Parathyroid adenoma (tissue), 2 donors: ENCODE data around the gene ZNHIT2.
A peak's percentile ranks its signal among the peaks of the same experiment; 100 is the strongest.

Experiments
- H2AFZ ChIP-seq: fragments of 300-600 bp; sonication (generic); one replicate; pipeline ENCODE4 v1.7.0; 2017; ENCODE audit warnings: antibody characterized with exemption, mild to moderate bottlenecking
- H3K27ac ChIP-seq: fragments of 300-600 bp; sonication (generic); one replicate; pipeline ENCODE4 v1.7.0; 2017
- H3K27me3 ChIP-seq: fragments of 300-600 bp; sonication (generic); one replicate; pipeline ENCODE4 v1.7.0; 2017; ENCODE audit warnings: low read length; ENCODE audit not compliant: control insufficient read depth, insufficient read depth
- H3K36me3 ChIP-seq: fragments of 300-600 bp; sonication (generic); one replicate; pipeline ENCODE4 v1.7.0; 2017; ENCODE audit warnings: low read length; ENCODE audit not compliant: control insufficient read depth, insufficient read depth
- H3K4me1 ChIP-seq: fragments of 300-600 bp; sonication (generic); one replicate; pipeline ENCODE4 v1.7.0; 2017; ENCODE audit warnings: control low read depth
- H3K4me2 ChIP-seq: fragments of 300-600 bp; sonication (generic); one replicate; pipeline ENCODE4 v1.7.0; 2017; ENCODE audit warnings: low read length
- H3K4me3 ChIP-seq: fragments of 300-600 bp; sonication (generic); one replicate; pipeline ENCODE4 v1.7.0; 2017; ENCODE audit warnings: low read depth, low read length
- H3K79me2 ChIP-seq: fragments of 300-600 bp; sonication (generic); one replicate; pipeline ENCODE4 v1.7.0; 2017; ENCODE audit warnings: control low read depth
- H3K9ac ChIP-seq: fragments of 300-600 bp; sonication (generic); one replicate; pipeline ENCODE4 v1.7.0; 2017; ENCODE audit warnings: mild to moderate bottlenecking
- H3K9me3 ChIP-seq: fragments of 300-600 bp; sonication (generic); one replicate; pipeline ENCODE4 v1.7.0; 2017; ENCODE audit warnings: low read length; ENCODE audit not compliant: control insufficient read depth
- TF ChIP-seq, protein P1 (sequence below): fragments of 300-600 bp; sonication (generic); IDR thresholded peaks from one replicate; pipeline ENCODE4 v1.7.0; 2017; ENCODE audit warnings: antibody characterized with exemption, mild to moderate bottlenecking
- donor health status: primary hyperparathyroidism.

ZNHIT2 gene

DNA sequence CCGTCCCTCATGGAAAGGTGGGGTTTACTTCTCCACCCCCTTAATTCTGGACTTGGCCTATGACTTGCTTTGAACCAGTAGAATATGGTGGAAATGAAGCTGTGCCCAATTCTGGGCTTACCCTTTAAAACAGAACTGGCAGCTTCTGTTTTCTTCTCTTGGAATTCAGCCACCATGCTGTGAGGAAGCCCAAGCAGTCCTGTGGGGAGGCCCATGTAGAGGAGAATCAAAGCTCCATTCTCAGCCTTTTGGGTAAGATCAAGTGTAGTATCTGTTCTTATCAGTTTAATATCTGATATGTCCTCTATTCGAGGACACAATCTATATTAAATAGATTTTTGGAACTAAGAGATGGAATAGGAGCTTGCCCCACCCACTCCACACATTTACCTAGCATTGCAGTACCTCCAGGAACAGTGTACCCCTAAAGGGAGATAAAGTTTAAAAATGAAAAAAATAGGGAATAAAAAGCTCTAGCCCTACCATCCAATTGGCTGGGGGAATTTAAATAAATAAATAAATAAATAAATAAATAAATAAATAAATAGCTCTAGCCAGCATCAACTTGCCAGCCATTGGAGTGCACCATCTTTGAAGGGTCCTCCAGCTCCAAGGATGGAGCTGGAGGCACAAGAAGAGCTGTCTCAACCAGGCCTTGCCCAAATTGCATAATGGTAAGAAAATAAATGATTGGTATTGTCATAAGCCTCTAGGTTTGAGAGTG lies 30.0 kb upstream of the ZNHIT2 start:
- H3K4me1 ChIP-seq = no peaks in the 10 kb centered on the region
- H3K36me3 ChIP-seq = no peaks in the 10 kb centered on the region
- no peak overlapping the region for H3K4me2 ChIP-seq
- no peaks in the 10 kb centered on the region for H3K27me3 ChIP-seq
- TF ChIP-seq, protein P1, sequence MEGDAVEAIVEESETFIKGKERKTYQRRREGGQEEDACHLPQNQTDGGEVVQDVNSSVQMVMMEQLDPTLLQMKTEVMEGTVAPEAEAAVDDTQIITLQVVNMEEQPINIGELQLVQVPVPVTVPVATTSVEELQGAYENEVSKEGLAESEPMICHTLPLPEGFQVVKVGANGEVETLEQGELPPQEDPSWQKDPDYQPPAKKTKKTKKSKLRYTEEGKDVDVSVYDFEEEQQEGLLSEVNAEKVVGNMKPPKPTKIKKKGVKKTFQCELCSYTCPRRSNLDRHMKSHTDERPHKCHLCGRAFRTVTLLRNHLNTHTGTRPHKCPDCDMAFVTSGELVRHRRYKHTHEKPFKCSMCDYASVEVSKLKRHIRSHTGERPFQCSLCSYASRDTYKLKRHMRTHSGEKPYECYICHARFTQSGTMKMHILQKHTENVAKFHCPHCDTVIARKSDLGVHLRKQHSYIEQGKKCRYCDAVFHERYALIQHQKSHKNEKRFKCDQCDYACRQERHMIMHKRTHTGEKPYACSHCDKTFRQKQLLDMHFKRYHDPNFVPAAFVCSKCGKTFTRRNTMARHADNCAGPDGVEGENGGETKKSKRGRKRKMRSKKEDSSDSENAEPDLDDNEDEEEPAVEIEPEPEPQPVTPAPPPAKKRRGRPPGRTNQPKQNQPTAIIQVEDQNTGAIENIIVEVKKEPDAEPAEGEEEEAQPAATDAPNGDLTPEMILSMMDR = no peak
- H3K9me3 ChIP-seq = no peaks in the 10 kb centered on the region
- no peak overlapping the region for H3K9ac ChIP-seq
- H3K4me3 ChIP-seq = no peak overlapping the region
- H3K79me2 ChIP-seq = no peaks in the 10 kb centered on the region
- no peak overlapping the region for H2AFZ ChIP-seq
- H3K27ac ChIP-seq = no peak overlapping the region

DNA sequence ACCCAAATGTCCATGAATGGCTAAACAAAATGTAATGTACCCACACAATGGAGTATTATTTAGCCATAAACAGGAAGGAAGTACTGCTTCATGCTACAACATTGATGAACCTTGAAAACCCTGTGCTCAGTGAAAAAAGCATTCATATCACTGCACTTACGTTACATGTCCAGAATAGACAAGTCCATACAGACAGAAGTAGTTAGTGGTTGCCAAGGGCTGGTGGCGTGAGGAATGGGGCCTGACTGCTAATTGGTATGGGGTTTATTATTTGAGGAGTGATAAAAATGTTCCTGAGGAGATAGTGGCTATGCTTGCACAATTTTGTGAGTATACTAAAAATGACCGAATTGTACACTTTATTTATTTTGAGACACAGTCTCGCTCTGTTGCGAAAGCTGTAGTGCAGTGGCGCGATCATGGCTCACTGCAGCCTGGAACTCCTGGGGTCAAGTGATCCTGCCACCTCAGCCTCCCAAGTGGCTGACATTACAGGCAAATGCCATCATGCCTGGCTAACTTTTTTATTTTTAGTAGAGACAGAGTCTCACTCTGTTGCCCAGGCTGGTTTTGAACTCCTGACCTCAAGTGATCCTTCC lies 24.5 kb upstream of the ZNHIT2 start:
- Histone ChIP-seq H3K27me3 (no peaks in the 10 kb centered on the region), H3K4me2 (no peak overlapping the region), H3K4me3 (no peak overlapping the region), H3K36me3 (no peaks in the 10 kb centered on the region), H3K4me1 (no peaks in the 10 kb centered on the region), H3K9me3 (no peaks in the 10 kb centered on the region), H3K79me2 (no peaks in the 10 kb centered on the region), H3K27ac (no peak overlapping the region), H2AFZ (no peak overlapping the region), H3K9ac (no peak overlapping the region)
- TF ChIP-seq, protein P1 = no peak

DNA sequence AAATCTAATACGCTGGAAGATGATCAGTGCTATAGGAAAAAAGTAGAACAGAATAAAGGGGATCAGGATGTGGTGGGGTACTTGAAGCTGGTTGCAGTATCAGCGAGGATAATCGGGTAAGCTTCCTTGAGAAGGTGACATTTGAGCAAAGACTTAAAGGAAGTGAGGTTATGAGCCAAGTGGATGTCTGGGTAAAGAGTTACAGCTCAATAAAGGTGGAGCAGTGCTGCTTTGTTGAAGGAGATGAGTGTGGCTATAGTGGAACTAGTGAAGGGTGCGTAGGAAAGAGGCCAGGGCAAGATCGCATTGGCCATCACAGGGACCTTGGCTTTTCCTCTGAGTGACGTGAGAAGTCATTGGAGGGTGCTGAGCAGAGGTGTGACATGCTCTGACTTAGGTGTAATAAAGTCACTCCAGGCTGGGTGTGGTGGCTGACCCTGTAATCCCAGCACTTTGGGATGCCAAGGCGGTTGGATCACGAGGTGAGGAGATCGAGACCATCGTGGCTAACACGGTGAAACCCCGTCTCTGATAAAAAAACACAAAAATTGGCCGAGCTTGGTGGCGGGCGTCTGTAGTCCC lies 19.1 kb upstream of the ZNHIT2 start:
- no peak overlapping the region for H3K27ac ChIP-seq
- H3K4me1 ChIP-seq = peaks cover 2% of the 10 kb centered on the region
- no peaks in the 10 kb centered on the region for H3K9me3 ChIP-seq
- H3K4me3 ChIP-seq = no peak overlapping the region
- peaks cover 10% of the 10 kb centered on the region for H3K79me2 ChIP-seq
- H3K9ac ChIP-seq = no peak overlapping the region
- no peak overlapping the region for H3K4me2 ChIP-seq
- TF ChIP-seq, protein P1 = no peak
- H3K36me3 ChIP-seq = no peaks in the 10 kb centered on the region
- no peak overlapping the region for H2AFZ ChIP-seq
- H3K27me3 ChIP-seq = no peaks in the 10 kb centered on the region

DNA sequence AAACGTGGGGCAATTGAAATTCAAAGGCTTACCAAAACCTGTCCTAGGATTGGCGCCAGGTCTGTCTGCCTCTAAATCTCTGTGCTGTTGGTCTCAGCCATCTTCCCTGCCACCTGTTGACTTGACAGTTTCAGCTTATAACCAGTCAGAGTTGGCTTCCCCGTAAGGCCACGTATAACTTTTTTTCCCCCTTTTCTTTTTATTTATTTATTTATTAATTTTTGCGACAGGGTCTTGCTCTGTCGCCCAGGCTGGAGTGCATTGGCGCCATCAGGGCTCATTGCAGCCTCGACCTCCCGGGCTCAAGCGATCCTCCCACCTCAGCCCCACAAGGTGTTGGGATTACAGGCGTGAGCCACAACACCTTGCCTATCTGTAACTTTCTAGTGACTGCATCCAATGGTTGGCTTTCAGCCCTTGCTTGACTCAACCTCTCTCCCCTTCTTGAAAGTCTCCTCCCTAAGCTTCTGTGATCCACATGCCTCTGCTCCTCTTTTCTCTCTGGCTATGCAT lies 18.2 kb upstream of the ZNHIT2 start:
- peaks cover 10% of the 10 kb centered on the region for H3K79me2 ChIP-seq
- H3K27me3 ChIP-seq = no peaks in the 10 kb centered on the region
- H3K27ac ChIP-seq = peak overlapping the region; percentile 100
- H3K4me1 ChIP-seq = peaks cover 2% of the 10 kb centered on the region
- H3K9me3 ChIP-seq = no peaks in the 10 kb centered on the region
- H3K9ac ChIP-seq = no peak overlapping the region
- H3K4me3 ChIP-seq = peak overlapping the region; percentile 92
- TF ChIP-seq, protein P1 = no peak
- H3K36me3 ChIP-seq = no peaks in the 10 kb centered on the region
- peak overlapping the region; percentile 96 for H3K4me2 ChIP-seq
- peak overlapping the region; percentile 91 for H2AFZ ChIP-seq
